ENCODE measurements around the gene NAA30. TPM values are rescaled to one million over a fixed set of nuclear protein-coding genes. Genes with fewer than 3 reads are reported as not detected.
"Not testable (repeated sequence)": the region's sequence is repeated elsewhere in the genome, so short reads cannot be mapped to it uniquely, and the experiment has no call there.

NAA30 gene
- polyA plus RNA-seq (2013, experiment 1 of 4), result 22.6 TPM
- 29.0 TPM for polyA plus RNA-seq (2013, experiment 2 of 4)
- 17.6 TPM for polyA plus RNA-seq (2013, experiment 3 of 4)
- polyA plus RNA-seq (2013, experiment 4 of 4), result 18.7 TPM

- H3K27ac ChIP-seq (ENCODE audit: insufficient read depth, low read depth, low read length, poor library complexity, severe bottlenecking), result no peak within 1 kb of the TSS
- 1% methylated on average over 61 to 62 of the region's 62 CpGs for WGBS, 2 experiments
- H3K36me3 ChIP-seq (ENCODE audit: control insufficient read depth, insufficient read depth, low read length), result no peaks in the 10 kb centered on the region
- H3K27me3 ChIP-seq (ENCODE audit: control insufficient read depth, insufficient read depth, low read length, poor library complexity, severe bottlenecking), result no peaks in the 10 kb centered on the region
- no peaks in the 10 kb centered on the region for H3K9me3 ChIP-seq (ENCODE audit: control insufficient read depth, low read length)
- H3K4me3 ChIP-seq (ENCODE audit: insufficient read depth, low read depth, low read length), result peak within 1 kb of the TSS; percentile 96
- no peaks in the 10 kb centered on the region for H3K4me1 ChIP-seq (ENCODE audit: control insufficient read depth, insufficient read depth, low read length)
Observed at GRCh38 chr14:57390037-57390805, at the start of gene NAA30. Gene NAA30 (plus strand): TSS chr14:57390586. CDS start chr14:57390958, 372 bp downstream.

DNA sequence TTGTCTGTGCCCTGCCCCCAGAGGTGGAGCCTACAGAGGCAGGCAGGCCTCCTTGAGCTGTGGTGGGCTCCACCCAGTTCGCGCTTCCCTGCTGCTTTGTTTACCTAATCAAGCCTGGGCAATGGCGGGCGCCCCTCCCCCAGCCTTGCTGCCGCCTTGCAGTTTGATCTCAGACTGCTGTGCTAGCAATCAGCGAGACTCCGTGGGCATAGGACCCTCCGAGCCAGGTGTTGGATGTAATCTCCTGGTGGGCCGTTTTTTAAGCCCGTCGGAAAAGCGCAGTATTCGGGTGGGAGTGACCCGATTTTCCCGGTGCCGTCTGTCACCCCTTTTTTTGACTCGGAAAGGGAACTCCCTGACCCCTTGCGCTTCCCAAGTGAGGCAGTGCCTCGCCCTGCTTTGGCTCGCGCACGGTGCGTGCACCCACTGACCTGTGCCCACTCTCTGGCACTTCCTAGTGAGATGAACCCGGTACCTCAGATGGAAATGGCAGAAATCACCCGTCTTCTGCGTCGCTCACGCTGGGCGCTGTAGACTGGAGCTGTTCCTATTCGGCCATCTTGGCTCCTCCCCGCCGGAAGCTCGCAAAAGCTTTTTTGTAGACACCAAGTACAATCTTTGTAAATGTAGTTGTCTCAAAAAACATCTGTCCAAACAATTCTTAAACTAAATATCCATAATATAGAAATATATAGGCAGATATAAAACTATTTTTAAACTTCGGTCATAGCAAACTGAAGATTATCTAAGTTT, 46.7 kb upstream of the NAA30 start:
- H3K27ac ChIP-seq (ENCODE audit: insufficient read depth, low read depth, low read length, poor library complexity, severe bottlenecking); H3K4me3 ChIP-seq (ENCODE audit: insufficient read depth, low read depth, low read length); H3K9me3 ChIP-seq (ENCODE audit: control insufficient read depth, low read length); H3K4me1 ChIP-seq (ENCODE audit: control insufficient read depth, insufficient read depth, low read length); H3K27me3 ChIP-seq (ENCODE audit: control insufficient read depth, insufficient read depth, low read length, poor library complexity, severe bottlenecking); H3K36me3 ChIP-seq (ENCODE audit: control insufficient read depth, insufficient read depth, low read length): not testable (repeated sequence)
- 53 to 54% methylated on average over 31 to 33 of the region's 34 CpGs for WGBS, 2 experiments

DNA sequence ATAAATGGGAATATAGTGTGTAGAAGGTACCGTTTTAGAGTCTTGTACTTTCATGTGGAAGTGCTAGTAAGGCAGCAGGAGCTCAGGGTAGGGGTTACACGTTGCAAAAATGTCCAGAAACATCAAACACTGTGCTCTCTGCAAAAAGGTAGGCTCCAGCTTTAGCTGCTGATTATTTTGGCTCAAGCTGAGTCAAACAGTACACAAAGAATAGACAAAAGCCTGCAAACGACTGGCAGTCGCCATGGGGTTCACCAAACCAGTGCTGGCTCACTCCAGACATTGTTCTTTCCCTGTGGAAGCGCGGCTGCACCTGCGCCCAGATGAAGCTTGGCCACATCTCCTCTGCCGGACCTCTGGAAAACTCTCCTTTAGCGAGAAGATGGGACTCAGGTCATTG, 45.3 kb upstream of the NAA30 start:
- Histone ChIP-seq H3K4me3 (ENCODE audit: insufficient read depth, low read depth, low read length) (no peak overlapping the region), H3K27me3 (ENCODE audit: control insufficient read depth, insufficient read depth, low read length, poor library complexity, severe bottlenecking) (no peaks in the 10 kb centered on the region), H3K36me3 (ENCODE audit: control insufficient read depth, insufficient read depth, low read length) (no peaks in the 10 kb centered on the region), H3K4me1 (ENCODE audit: control insufficient read depth, insufficient read depth, low read length) (no peaks in the 10 kb centered on the region), H3K27ac (ENCODE audit: insufficient read depth, low read depth, low read length, poor library complexity, severe bottlenecking) (no peak overlapping the region), H3K9me3 (ENCODE audit: control insufficient read depth, low read length) (no peaks in the 10 kb centered on the region)
- WGBS, 2 experiments, result 86 to 90% methylated on average over 9 of the region's 9 CpGs

DNA sequence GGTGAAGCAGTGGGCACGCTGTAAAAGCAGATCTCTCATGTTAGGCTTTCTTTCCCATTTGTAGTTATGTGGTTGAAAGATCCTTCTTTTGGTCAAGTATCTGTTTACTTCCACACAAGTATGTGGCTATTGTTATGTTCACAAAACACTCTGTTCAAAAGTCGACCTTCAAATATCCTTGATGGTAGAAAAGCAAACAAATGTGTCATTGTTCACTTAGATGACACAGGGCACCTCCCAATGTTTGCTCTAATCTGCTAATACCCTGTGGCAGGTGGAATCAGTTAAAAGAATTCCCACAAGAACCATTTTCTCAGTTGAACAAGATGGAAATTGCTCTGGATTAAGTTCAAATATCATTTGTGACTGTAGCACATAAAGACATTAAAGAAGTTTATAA, 43.6 kb upstream of the NAA30 start:
- WGBS, 2 experiments, result 58 to 73% methylated on average over 2 of the region's 2 CpGs
- H3K4me3 ChIP-seq (ENCODE audit: insufficient read depth, low read depth, low read length), result no peak overlapping the region
- H3K9me3 ChIP-seq (ENCODE audit: control insufficient read depth, low read length), result no peaks in the 10 kb centered on the region
- H3K36me3 ChIP-seq (ENCODE audit: control insufficient read depth, insufficient read depth, low read length), result no peaks in the 10 kb centered on the region
- H3K27ac ChIP-seq (ENCODE audit: insufficient read depth, low read depth, low read length, poor library complexity, severe bottlenecking), result no peak overlapping the region
- no peaks in the 10 kb centered on the region for H3K4me1 ChIP-seq (ENCODE audit: control insufficient read depth, insufficient read depth, low read length)
- no peaks in the 10 kb centered on the region for H3K27me3 ChIP-seq (ENCODE audit: control insufficient read depth, insufficient read depth, low read length, poor library complexity, severe bottlenecking)

GRCh38 chr14:57352396-57353170, 37.8 kb upstream of the NAA30 start:
- Histone ChIP-seq H3K4me3 (ENCODE audit: insufficient read depth, low read depth, low read length) (no peak overlapping the region), H3K36me3 (ENCODE audit: control insufficient read depth, insufficient read depth, low read length) (no peaks in the 10 kb centered on the region), H3K4me1 (ENCODE audit: control insufficient read depth, insufficient read depth, low read length) (no peaks in the 10 kb centered on the region), H3K27ac (ENCODE audit: insufficient read depth, low read depth, low read length, poor library complexity, severe bottlenecking) (no peak overlapping the region), H3K27me3 (ENCODE audit: control insufficient read depth, insufficient read depth, low read length, poor library complexity, severe bottlenecking) (no peaks in the 10 kb centered on the region), H3K9me3 (ENCODE audit: control insufficient read depth, low read length) (no peaks in the 10 kb centered on the region)
- 84 to 87% methylated on average over 9 of the region's 9 CpGs for WGBS, 2 experiments

DNA sequence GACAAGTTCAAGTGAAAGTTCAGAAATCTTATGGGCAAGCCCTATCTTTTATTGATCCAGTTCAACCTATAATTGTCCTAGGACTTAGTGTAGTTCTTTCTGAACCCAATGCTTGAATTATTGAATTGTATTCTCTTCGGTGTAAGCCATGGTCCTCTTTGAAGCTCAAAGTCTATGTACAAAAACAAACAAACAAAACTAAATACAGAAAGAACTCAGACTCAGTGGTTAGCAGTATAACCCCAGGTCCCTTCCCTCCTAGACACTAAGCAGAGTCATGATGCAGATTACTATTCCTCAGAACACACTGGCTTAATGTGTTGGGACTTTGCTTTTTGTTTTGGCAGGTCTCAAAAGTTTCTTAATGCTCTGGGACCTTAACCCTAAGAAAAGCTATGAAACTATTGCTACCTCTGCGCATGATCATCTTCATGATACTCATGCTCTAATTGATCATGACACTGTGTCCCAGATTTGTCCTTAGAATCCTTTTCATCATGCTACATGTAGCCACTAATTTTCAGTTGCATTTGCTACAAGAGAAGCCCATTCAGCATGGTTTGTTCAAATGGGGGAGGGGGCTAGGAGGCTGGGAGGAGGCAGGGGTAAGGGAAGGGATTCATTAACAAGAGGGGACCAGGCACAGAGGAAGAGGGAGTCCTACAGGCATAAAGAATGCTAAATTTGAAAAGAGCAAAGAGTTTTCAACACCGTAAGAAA, 35.1 kb upstream of the NAA30 start:
- Histone ChIP-seq H3K4me3 (ENCODE audit: insufficient read depth, low read depth, low read length) (no peak overlapping the region), H3K9me3 (ENCODE audit: control insufficient read depth, low read length) (no peaks in the 10 kb centered on the region), H3K27ac (ENCODE audit: insufficient read depth, low read depth, low read length, poor library complexity, severe bottlenecking) (no peak overlapping the region), H3K36me3 (ENCODE audit: control insufficient read depth, insufficient read depth, low read length) (no peaks in the 10 kb centered on the region), H3K27me3 (ENCODE audit: control insufficient read depth, insufficient read depth, low read length, poor library complexity, severe bottlenecking) (no peaks in the 10 kb centered on the region), H3K4me1 (ENCODE audit: control insufficient read depth, insufficient read depth, low read length) (no peaks in the 10 kb centered on the region)
- WGBS, 2 experiments, result 73 to 83% methylated on average over 2 to 3 of the region's 3 CpGs

DNA sequence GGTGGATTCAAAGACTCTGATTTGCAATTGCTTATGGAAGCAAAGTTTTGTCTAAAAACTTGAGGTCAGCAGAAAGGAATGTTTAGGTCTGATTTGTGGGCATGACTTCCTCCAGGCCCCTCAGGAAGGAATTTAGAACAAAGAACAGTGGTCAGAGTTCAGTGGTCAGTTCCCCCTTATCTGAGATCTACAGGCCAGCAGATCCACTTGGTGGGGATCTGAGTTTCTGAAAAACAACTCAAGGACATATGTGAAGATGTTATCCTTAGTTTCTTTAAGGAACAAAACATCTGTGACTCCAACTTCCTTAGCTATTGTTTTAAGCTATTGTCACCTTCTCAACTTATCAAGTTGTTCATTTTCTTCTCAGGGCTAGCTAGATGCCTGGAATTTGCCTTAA, 28.0 kb upstream of the NAA30 start:
- H3K4me3 ChIP-seq (ENCODE audit: insufficient read depth, low read depth, low read length), result no peak overlapping the region
- no peaks in the 10 kb centered on the region for H3K36me3 ChIP-seq (ENCODE audit: control insufficient read depth, insufficient read depth, low read length)
- no peak overlapping the region for H3K27ac ChIP-seq (ENCODE audit: insufficient read depth, low read depth, low read length, poor library complexity, severe bottlenecking)
- H3K27me3 ChIP-seq (ENCODE audit: control insufficient read depth, insufficient read depth, low read length, poor library complexity, severe bottlenecking), result no peaks in the 10 kb centered on the region
- H3K4me1 ChIP-seq (ENCODE audit: control insufficient read depth, insufficient read depth, low read length), result peaks cover 21% of the 10 kb centered on the region
- H3K9me3 ChIP-seq (ENCODE audit: control insufficient read depth, low read length), result no peaks in the 10 kb centered on the region

GRCh38 chr14:57364659-57365450, 25.5 kb upstream of the NAA30 start:
- H3K27ac ChIP-seq (ENCODE audit: insufficient read depth, low read depth, low read length, poor library complexity, severe bottlenecking), result no peak overlapping the region

GRCh38 chr14:57370187-57370586, 20.2 kb upstream of the NAA30 start:
- H3K36me3 ChIP-seq (ENCODE audit: control insufficient read depth, insufficient read depth, low read length); H3K9me3 ChIP-seq (ENCODE audit: control insufficient read depth, low read length); H3K27me3 ChIP-seq (ENCODE audit: control insufficient read depth, insufficient read depth, low read length, poor library complexity, severe bottlenecking); H3K4me3 ChIP-seq (ENCODE audit: insufficient read depth, low read depth, low read length); H3K27ac ChIP-seq (ENCODE audit: insufficient read depth, low read depth, low read length, poor library complexity, severe bottlenecking): not testable (repeated sequence)
- WGBS, 2 experiments, result 96 to 97% methylated on average over 5 of the region's 5 CpGs
- H3K4me1 ChIP-seq (ENCODE audit: control insufficient read depth, insufficient read depth, low read length), result peaks cover 15% of the 10 kb centered on the region

More at GRCh38 chr14:57364659-57365450, 25.5 kb upstream of the NAA30 start:
- H3K4me1 ChIP-seq (ENCODE audit: control insufficient read depth, insufficient read depth, low read length), result peaks cover 22% of the 10 kb centered on the region
- 53% methylated on average over 19 of the region's 19 CpGs for WGBS, 2 experiments
- no peaks in the 10 kb centered on the region for H3K27me3 ChIP-seq (ENCODE audit: control insufficient read depth, insufficient read depth, low read length, poor library complexity, severe bottlenecking)
- H3K4me3 ChIP-seq (ENCODE audit: insufficient read depth, low read depth, low read length), result no peak overlapping the region
- H3K9me3 ChIP-seq (ENCODE audit: control insufficient read depth, low read length), result no peaks in the 10 kb centered on the region
- H3K36me3 ChIP-seq (ENCODE audit: control insufficient read depth, insufficient read depth, low read length), result no peaks in the 10 kb centered on the region

All from ectodermal cell (in vitro differentiated cells).